Measurements from ENCODE around the gene IGSF10. TPM values are rescaled to one million over a fixed set of nuclear protein-coding genes. Genes with fewer than 3 reads are reported as not detected.
A peak's percentile ranks its signal among the peaks of the same experiment; 100 is the strongest.
"Not testable (repeated sequence)": the region's sequence is repeated elsewhere in the genome, so short reads cannot be mapped to it uniquely, and the experiment has no call there.

IGSF10 gene, protein sequence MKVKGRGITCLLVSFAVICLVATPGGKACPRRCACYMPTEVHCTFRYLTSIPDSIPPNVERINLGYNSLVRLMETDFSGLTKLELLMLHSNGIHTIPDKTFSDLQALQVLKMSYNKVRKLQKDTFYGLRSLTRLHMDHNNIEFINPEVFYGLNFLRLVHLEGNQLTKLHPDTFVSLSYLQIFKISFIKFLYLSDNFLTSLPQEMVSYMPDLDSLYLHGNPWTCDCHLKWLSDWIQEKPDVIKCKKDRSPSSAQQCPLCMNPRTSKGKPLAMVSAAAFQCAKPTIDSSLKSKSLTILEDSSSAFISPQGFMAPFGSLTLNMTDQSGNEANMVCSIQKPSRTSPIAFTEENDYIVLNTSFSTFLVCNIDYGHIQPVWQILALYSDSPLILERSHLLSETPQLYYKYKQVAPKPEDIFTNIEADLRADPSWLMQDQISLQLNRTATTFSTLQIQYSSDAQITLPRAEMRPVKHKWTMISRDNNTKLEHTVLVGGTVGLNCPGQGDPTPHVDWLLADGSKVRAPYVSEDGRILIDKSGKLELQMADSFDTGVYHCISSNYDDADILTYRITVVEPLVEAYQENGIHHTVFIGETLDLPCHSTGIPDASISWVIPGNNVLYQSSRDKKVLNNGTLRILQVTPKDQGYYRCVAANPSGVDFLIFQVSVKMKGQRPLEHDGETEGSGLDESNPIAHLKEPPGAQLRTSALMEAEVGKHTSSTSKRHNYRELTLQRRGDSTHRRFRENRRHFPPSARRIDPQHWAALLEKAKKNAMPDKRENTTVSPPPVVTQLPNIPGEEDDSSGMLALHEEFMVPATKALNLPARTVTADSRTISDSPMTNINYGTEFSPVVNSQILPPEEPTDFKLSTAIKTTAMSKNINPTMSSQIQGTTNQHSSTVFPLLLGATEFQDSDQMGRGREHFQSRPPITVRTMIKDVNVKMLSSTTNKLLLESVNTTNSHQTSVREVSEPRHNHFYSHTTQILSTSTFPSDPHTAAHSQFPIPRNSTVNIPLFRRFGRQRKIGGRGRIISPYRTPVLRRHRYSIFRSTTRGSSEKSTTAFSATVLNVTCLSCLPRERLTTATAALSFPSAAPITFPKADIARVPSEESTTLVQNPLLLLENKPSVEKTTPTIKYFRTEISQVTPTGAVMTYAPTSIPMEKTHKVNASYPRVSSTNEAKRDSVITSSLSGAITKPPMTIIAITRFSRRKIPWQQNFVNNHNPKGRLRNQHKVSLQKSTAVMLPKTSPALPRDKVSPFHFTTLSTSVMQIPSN (N-terminal part only)
- 1 to 10 TPM in 3 of 4 donors, under 1 TPM in 1; 0.70 to 5.4 (median 2.3) TPM for total RNA-seq

DNA sequence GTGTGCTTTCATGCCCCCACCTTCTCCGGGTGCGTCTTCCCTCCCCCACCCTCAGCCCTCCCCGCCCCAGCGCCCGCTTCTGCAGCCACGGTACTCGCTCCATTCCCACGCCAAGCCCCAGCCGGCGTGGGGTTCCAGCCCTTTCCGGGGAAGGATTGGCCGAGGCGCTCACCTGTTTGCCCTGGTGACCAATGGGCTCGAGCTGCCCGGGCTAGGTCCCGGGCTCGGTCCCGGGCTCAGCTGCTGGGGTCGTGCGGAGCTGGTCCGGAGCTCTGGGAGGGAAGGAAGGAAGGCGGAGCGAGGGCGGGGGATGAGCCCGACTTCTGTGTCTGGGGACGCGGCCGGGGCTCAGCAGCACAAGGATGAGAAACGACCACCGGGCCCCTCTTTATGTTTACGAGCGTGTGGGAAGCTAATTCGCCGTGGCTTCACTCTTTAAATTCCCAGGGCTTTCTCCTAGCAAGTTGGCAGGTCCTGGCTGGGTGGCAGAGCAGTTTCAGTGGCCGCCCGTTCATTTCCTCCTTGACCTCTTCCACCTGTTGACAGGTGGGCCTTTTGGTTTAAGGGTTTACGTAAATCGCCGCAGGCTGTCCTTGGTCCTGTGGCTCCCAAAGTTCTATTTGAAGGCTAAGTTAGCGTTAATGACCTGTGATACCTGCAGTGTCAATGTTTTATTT lies at the start of gene IGSF10:
TSS of gene IGSF10 (minus strand) at position 288 of the 677 bp plus-strand sequence. CDS start 2,352 bp downstream, outside the sequence.
- no peaks in the 10 kb centered on the region for H3K27me3 ChIP-seq
- no peaks in the 10 kb centered on the region for H3K4me1 ChIP-seq
- H3K4me3 ChIP-seq = peak within 1 kb of the TSS; percentile 23 to 62 (median 47)
- peak in 1 of 3 donors; percentile 58 for DNase-seq
- H3K27ac ChIP-seq = no peak within 1 kb of the TSS
- TF ChIP-seq POLR2A (IDR thresholded peaks at IDR 0.05) = no peak
- TF ChIP-seq, protein P1, sequence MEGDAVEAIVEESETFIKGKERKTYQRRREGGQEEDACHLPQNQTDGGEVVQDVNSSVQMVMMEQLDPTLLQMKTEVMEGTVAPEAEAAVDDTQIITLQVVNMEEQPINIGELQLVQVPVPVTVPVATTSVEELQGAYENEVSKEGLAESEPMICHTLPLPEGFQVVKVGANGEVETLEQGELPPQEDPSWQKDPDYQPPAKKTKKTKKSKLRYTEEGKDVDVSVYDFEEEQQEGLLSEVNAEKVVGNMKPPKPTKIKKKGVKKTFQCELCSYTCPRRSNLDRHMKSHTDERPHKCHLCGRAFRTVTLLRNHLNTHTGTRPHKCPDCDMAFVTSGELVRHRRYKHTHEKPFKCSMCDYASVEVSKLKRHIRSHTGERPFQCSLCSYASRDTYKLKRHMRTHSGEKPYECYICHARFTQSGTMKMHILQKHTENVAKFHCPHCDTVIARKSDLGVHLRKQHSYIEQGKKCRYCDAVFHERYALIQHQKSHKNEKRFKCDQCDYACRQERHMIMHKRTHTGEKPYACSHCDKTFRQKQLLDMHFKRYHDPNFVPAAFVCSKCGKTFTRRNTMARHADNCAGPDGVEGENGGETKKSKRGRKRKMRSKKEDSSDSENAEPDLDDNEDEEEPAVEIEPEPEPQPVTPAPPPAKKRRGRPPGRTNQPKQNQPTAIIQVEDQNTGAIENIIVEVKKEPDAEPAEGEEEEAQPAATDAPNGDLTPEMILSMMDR (IDR thresholded peaks at IDR 0.05) = no peak
- H3K9me3 ChIP-seq = no peaks in the 10 kb centered on the region
- no peaks in the 10 kb centered on the region for H3K36me3 ChIP-seq

DNA sequence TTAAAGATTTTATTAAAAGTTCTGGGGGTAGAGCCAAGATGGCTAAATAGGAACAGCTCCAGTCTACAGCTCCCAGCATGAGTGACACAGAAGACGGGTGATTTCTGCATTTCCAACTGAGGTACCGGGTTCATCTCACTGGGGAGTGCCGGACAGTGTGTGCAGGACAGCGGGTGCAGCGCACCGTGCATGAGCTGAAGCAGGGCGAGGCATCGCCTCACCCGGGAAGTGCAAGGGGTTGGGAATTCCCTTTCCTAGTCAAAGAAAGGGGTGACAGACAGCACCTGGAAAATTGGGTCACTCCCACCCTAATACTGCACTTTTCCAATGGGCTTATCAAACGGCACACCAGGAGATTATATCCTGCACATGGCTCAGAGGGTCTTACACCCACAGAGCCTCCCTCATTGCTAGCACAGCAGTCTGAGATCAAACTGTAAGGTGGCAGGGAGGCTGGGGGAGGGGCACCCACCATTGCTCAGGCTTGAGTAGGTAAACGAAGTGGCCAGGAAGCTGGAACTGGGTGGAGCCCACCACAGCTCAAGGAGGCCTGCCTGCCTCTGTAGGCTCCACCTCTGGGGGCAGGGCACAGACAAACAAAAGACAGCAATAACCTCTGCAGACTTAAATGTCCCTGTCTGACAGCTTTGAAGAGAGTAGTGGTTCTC lies 48.7 kb upstream of the IGSF10 start:
- not testable (repeated sequence) for H3K9me3 ChIP-seq, H3K4me1 ChIP-seq, H3K36me3 ChIP-seq, DNase-seq, H3K27me3 ChIP-seq, H3K4me3 ChIP-seq, H3K27ac ChIP-seq

DNA sequence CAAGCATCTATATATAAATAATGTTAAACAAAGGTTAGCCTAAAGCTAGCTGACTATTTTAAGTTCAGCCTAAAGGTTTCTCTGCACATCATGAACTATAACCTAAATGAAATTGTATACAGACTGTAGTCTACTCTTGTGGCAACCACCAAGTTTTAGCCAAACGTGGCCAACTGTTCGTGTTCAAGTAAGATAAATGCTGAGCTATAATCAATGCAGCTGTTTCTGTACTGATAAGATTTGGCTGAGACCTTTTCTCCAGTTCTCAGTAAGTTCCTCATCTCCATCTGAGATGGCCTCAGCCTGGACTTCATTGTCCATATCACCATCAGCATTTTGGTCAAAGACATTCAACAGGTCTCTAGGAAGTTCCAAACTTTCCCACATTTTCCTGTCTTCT lies 43.7 kb upstream of the IGSF10 start:
- Histone ChIP-seq H3K27ac (no peak overlapping the region), H3K4me3 (no peak overlapping the region), H3K9me3 (no peaks in the 10 kb centered on the region), H3K4me1 (no peaks in the 10 kb centered on the region), H3K36me3 (no peaks in the 10 kb centered on the region), H3K27me3 (no peaks in the 10 kb centered on the region)
- no peak for DNase-seq
- no peak for TF ChIP-seq POLR2A (IDR thresholded peaks at IDR 0.05)
- TF ChIP-seq, protein P1 (IDR thresholded peaks at IDR 0.05) = no peak

DNA sequence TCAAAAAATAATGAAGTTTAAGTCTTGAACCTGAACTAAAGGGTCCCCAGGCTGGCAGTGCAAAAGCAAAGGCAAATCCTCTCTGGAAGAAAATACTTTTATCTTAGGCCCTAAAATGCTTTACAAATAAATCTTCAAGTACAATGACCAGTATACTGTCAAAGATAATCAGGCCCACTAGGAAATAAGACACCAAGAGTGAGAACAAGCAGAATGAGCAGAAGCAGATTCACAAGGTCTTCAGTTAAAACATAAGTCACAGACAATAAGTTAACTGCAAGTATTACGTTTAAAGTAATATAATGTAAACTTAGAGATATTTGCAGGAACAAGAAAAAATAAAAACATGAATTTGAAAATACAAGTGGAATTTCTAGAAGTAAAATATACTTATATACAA lies 42.2 kb upstream of the IGSF10 start:
- H3K4me3 ChIP-seq = no peak overlapping the region
- DNase-seq = no peak
- no peaks in the 10 kb centered on the region for H3K4me1 ChIP-seq
- no peak for TF ChIP-seq POLR2A (IDR thresholded peaks at IDR 0.05)
- TF ChIP-seq, protein P1 (IDR thresholded peaks at IDR 0.05) = no peak
- H3K27me3 ChIP-seq = no peaks in the 10 kb centered on the region
- H3K36me3 ChIP-seq = no peaks in the 10 kb centered on the region
- H3K27ac ChIP-seq = no peak overlapping the region
- H3K9me3 ChIP-seq = no peaks in the 10 kb centered on the region

DNA sequence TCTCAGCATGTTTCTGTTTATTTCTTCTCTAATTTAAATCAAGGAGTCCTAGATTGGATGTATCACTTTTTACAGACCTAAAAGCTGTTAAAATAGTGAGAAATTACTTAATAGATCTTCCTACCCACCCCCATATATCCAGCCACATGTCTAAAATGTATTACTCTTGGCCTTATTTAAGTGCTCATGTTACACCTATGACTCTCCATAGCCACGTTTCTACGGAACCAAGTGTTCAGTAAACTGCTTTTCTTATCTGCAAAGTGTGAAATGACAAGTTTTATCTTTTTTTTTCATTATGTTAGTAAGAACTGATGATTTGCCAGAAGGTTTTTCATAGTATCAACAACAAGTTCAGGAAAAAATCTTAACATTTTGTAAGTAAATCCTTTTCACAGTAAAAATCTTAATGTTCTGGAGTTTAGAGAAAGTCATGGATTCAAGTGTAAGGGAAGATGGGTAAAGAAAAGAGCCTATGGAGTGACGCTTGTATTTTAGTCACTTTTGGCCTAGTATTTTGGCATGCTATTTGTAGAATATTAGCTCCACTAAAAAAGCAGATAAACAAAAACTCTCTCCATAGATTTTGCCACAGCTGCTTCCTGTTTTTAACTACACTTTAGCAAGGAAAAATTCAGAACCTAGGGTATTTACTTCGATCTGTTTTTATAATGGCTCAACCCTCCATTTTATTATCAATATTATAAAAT lies 41.2 kb upstream of the IGSF10 start:
- Histone ChIP-seq H3K27ac (no peak overlapping the region), H3K9me3 (no peaks in the 10 kb centered on the region), H3K4me1 (no peaks in the 10 kb centered on the region), H3K36me3 (no peaks in the 10 kb centered on the region), H3K27me3 (no peaks in the 10 kb centered on the region), H3K4me3 (no peak overlapping the region)
- TF ChIP-seq, protein P1 (IDR thresholded peaks at IDR 0.05) = no peak
- TF ChIP-seq POLR2A (IDR thresholded peaks at IDR 0.05) = no peak
- DNase-seq = no peak
